Measurements from ENCODE around the gene REEP6. TPM values are rescaled to one million over a fixed set of nuclear protein-coding genes. Genes with fewer than 3 reads are reported as not detected.

REEP6 gene
- total and polyA plus RNA-seq, 10 donors, result 0.65 to 2.6 (median 1.6) TPM; not detected in 1

- no peak for DNase-seq
- no peak for TF ChIP-seq POLR2A (IDR thresholded peaks at IDR 0.05)
- TF ChIP-seq CTCF (IDR thresholded peaks at IDR 0.05 in 8 of 11, conservative IDR thresholded peaks at IDR 0.05 in 3 of 11), result no peak
- no peak for TF ChIP-seq POLR2AphosphoS5 (IDR thresholded peaks at IDR 0.05)
- Histone ChIP-seq H3K27me3 (replicated peaks in 1 of 7) (peaks cover 11 to 84% (median 75%) of the 10 kb centered on the region in 7 donors), H3K9me3 (no peaks in the 10 kb centered on the region), H3K4me3 (no peak overlapping the region), H3K36me3 (peaks cover 0 to 6% (median 0%) of the 10 kb centered on the region in 6 donors), H3K27ac (no peak overlapping the region), H3K4me1 (peaks cover 19 to 63% (median 47%) of the 10 kb centered on the region in 6 donors)
- intact Hi-C loops (cut with DNase I; ENCODE audit: low total_unique reads), result no loop called here
- WGBS, 5 donors, result 86 to 91% (median 88%) methylated on average over 9 of the region's 9 CpGs
Observed at GRCh38 chr19:1447944-1448343, 43.0 kb upstream of the REEP6 start.

GRCh38 chr19:1449467-1450442, 41.2 kb upstream of the REEP6 start, which contains the start of gene APC2:
Gene APC2 (plus strand): TSS chr19:1450121. CDS start chr19:1453002, 2,881 bp downstream.
- no peak for DNase-seq
- H3K36me3 ChIP-seq, result no peaks in the 10 kb centered on the region
- WGBS, 5 donors, result 3 to 10% (median 4%) methylated on average over 32 to 74 of the region's 74 CpGs
- no peaks in the 10 kb centered on the region for H3K9me3 ChIP-seq
- H3K27ac ChIP-seq, result no peak within 1 kb of the TSS
- TF ChIP-seq CTCF (IDR thresholded peaks at IDR 0.05 in 8 of 11, conservative IDR thresholded peaks at IDR 0.05 in 3 of 11) (no peak), POLR2AphosphoS5 (IDR thresholded peaks at IDR 0.05) (no peak), POLR2A (IDR thresholded peaks at IDR 0.05) (no peak)
- peaks cover 18 to 70% (median 52%) of the 10 kb centered on the region in 6 donors for H3K4me1 ChIP-seq
- intact Hi-C loops (cut with DNase I; ENCODE audit: low total_unique reads), result no loop called here
- H3K4me3 ChIP-seq, result peak within 1 kb of the TSS in 4 of 8 donors; percentile 2 to 48 (median 10)
- H3K27me3 ChIP-seq (replicated peaks in 1 of 7), result peaks cover 11 to 100% (median 91%) of the 10 kb centered on the region in 7 donors

- H3K27ac ChIP-seq, result no peak overlapping the region
- H3K36me3 ChIP-seq, result no peaks in the 10 kb centered on the region
- H3K9me3 ChIP-seq, result no peaks in the 10 kb centered on the region
- peaks cover 13 to 100% (median 95%) of the 10 kb centered on the region in 7 donors for H3K27me3 ChIP-seq (replicated peaks in 1 of 7)
- 57 to 63% (median 59%) methylated on average over 17 to 22 of the region's 22 CpGs for WGBS, 5 donors
- TF ChIP-seq POLR2AphosphoS5 (IDR thresholded peaks at IDR 0.05), result no peak
- DNase-seq, result no peak
- peaks cover 13 to 70% (median 52%) of the 10 kb centered on the region in 6 donors for H3K4me1 ChIP-seq
- intact Hi-C loops (cut with DNase I; ENCODE audit: low total_unique reads), result no loop called here
- H3K4me3 ChIP-seq, result no peak overlapping the region
Observed at GRCh38 chr19:1450735-1451731, 39.9 kb upstream of the REEP6 start.
